Gastrocnemius medialis (tissue), 4 donors: ENCODE data around the gene KIF22. TPM values are rescaled to one million over a fixed set of nuclear protein-coding genes. Genes with fewer than 3 reads are reported as not detected.

Source experiments
- ATAC-seq, 2 donors: fragments of 150-250 bp; one replicate each; pipeline ENCODE4 v1.9.1; 2016
- DNase-seq, 2 donors: peaks; one replicate each; pipeline ENCODE4 v3.0.0-alpha.2; 2019
- H3K27ac ChIP-seq, 4 donors: fragments of 200-600 bp; sonication (generic); 1 replicate in 1 of 4; 2 replicates in 3 of 4; pipeline ENCODE4 v1.5.1; 2016 to 2018; ENCODE audit warnings: mild to moderate bottlenecking in 2 of 4, moderate library complexity in 1 of 4
- H3K27me3 ChIP-seq, 3 donors: fragments of 200-600 bp; sonication (generic) in 2 of 3; 1 replicate in 1 of 3; 2 replicates in 2 of 3; pipeline versions ENCODE4 v1.5.1 to v1.6.0; 2016 to 2019; ENCODE audit warnings: mild to moderate bottlenecking in 1 of 3, moderate library complexity in 1 of 3
- H3K36me3 ChIP-seq, 2 donors: fragments of 200-600 bp; sonication (generic) in 1 of 2; one replicate each; pipeline ENCODE4 v1.5.1; 2017 to 2018
- H3K4me1 ChIP-seq, 2 donors: fragments of 200-600 bp; sonication (generic) in 1 of 2; one replicate each; pipeline ENCODE4 v1.5.1; 2016 to 2017; ENCODE audit warnings: mild to moderate bottlenecking in 2 of 2
- H3K4me3 ChIP-seq, 4 donors: fragments of 200-600 bp; sonication (generic) in 3 of 4; 1 replicate in 1 of 4; 2 replicates in 3 of 4; pipeline ENCODE4 v1.5.1; 2016 to 2019; ENCODE audit warnings: mild to moderate bottlenecking in 2 of 4
- H3K9me3 ChIP-seq, 3 donors: fragments of 200-600 bp; sonication (generic) in 2 of 3; 1 replicate in 1 of 3; 2 replicates in 2 of 3; pipeline ENCODE4 v1.5.1; 2016 to 2019
- POLR2A ChIP-seq, 2 donors: fragments of 450-650 bp; IDR thresholded peaks; one replicate each; pipeline ENCODE4 v1.6.1; 2017; ENCODE audit warnings: antibody characterized with exemption in 2 of 2, mild to moderate bottlenecking in 2 of 2, moderate library complexity in 2 of 2
- in situ Hi-C, 4 donors: fragments of 200-750 bp; cut with MboI; loops; one replicate each; pipeline versions ENCODE4 v1.15.0 to v1.8.0; 2017; ENCODE audit warnings: low sequenced_read_pairs in 4 of 4
- intact Hi-C: fragments of 100-400 bp; cut with DNase I; formaldehyde crosslinking; loops from one replicate; pipeline ENCODE4 v1.15.1; 2023; ENCODE audit warnings: low total_unique reads
- total RNA-seq, 4 donors: library from RNA; depleted of rRNA; stranded (reverse); fragments of >200 nt; gene quantifications; one replicate each; pipeline versions ENCODE4 v1.1.0 to v1.2.3, GENCODE V29; 2016
- TF ChIP-seq, protein P1 (sequence below), 5 experiments: fragments of 450-650 bp in 3 of 5; fragments of 200-600 bp in 2 of 5; sonication (generic) in 2 of 5; IDR thresholded peaks in 4 of 5; conservative IDR thresholded peaks in 1 of 5; 1 replicate in 4 of 5; 2 replicates in 1 of 5; pipeline ENCODE4 v1.5.1; 2016 to 2019; ENCODE audit warnings: antibody characterized with exemption in 5 of 5, mild to moderate bottlenecking in 3 of 5, moderate library complexity in 3 of 5

KIF22 gene
- total RNA-seq, 4 donors from 2014 or later: 9.0 to 13.9 (median 12.8) TPM

DNA sequence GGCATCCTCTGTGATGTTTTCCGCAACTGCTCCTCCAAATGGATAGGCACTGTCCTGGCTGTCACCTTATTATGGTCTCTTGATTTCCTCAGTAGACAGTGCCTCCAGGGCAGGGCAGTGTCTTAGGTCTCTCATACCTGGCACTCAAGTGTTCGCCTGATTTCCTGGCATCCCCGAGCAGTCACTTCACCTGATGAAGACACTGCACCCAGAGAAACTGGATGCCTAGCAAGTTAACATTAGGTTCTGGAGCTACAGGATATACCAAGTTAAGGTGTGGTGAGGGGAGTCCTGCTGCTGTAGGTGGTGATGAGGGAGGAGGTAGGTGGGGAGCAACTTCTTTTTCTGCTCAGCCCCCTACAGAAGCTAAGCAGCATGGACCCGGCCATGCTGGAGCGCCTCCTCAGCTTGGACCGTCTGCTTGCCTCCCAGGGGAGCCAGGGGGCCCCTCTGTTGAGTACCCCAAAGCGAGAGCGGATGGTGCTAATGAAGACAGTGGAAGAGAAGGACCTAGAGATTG, 11.9 kb downstream of the KIF22 start:
- no peak for ATAC-seq
- H3K36me3 ChIP-seq: peaks cover 0 to 19% of the 10 kb centered on the region in 2 donors
- H3K4me3 ChIP-seq: no peak overlapping the region
- DNase-seq: no peak
- H3K27me3 ChIP-seq: no peaks in the 10 kb centered on the region
- peaks cover 10 to 14% of the 10 kb centered on the region in 2 donors for H3K4me1 ChIP-seq
- H3K27ac ChIP-seq: no peak overlapping the region
- in situ Hi-C loops (no loop called here), intact Hi-C loops (loop anchor here (10.0 kb wide), 1 partner anchor 828 kb away; the partner anchor contains the start of gene SPNS1)
- no peaks in the 10 kb centered on the region for H3K9me3 ChIP-seq
- TF ChIP-seq, protein P1, sequence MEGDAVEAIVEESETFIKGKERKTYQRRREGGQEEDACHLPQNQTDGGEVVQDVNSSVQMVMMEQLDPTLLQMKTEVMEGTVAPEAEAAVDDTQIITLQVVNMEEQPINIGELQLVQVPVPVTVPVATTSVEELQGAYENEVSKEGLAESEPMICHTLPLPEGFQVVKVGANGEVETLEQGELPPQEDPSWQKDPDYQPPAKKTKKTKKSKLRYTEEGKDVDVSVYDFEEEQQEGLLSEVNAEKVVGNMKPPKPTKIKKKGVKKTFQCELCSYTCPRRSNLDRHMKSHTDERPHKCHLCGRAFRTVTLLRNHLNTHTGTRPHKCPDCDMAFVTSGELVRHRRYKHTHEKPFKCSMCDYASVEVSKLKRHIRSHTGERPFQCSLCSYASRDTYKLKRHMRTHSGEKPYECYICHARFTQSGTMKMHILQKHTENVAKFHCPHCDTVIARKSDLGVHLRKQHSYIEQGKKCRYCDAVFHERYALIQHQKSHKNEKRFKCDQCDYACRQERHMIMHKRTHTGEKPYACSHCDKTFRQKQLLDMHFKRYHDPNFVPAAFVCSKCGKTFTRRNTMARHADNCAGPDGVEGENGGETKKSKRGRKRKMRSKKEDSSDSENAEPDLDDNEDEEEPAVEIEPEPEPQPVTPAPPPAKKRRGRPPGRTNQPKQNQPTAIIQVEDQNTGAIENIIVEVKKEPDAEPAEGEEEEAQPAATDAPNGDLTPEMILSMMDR (IDR thresholded peaks at IDR 0.05 in 4 of 5, conservative IDR thresholded peaks at IDR 0.05 in 1 of 5): no peak
- no peak for TF ChIP-seq POLR2A (IDR thresholded peaks at IDR 0.05)

DNA sequence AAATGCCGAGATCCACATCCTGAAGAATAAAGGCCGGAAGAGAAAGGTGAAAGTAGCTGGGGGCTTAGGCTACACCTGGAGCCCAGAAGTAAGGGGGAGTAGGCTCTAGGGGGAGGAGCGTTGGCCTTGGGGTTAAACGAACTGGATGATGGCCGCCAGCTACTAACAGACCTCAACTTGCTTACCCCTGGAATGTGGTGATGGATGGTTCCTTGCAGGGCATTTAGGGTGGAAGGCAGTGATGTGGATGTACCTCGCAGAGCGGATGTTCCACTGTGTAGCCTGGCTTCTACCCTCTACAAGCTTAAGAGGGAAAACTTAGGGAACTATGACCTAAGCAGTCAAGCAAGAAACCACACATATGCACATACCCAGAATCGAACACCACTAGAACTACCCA, 13.5 kb downstream of the KIF22 start:
- ATAC-seq (no peak), DNase-seq (no peak)
- intact Hi-C loops: loop anchor here (2.0 to 10.0 kb wide), 2 partner anchors 17 to 829 kb away; partner anchors contain the start of genes MVP and SPNS1
- Histone ChIP-seq H3K27ac (peak overlapping the region; percentile 87 to 99 (median 96)), H3K36me3 (peaks cover 0 to 11% of the 10 kb centered on the region in 2 donors), H3K4me3 (peak overlapping the region in 1 of 4 donors; percentile 91), H3K9me3 (no peaks in the 10 kb centered on the region), H3K4me1 (peaks cover 25 to 28% of the 10 kb centered on the region in 2 donors), H3K27me3 (no peaks in the 10 kb centered on the region)
- in situ Hi-C loops: no loop called here
- TF ChIP-seq POLR2A (IDR thresholded peaks at IDR 0.05): no peak
- TF ChIP-seq, protein P1 (IDR thresholded peaks at IDR 0.05 in 4 of 5, conservative IDR thresholded peaks at IDR 0.05 in 1 of 5): no peak

DNA sequence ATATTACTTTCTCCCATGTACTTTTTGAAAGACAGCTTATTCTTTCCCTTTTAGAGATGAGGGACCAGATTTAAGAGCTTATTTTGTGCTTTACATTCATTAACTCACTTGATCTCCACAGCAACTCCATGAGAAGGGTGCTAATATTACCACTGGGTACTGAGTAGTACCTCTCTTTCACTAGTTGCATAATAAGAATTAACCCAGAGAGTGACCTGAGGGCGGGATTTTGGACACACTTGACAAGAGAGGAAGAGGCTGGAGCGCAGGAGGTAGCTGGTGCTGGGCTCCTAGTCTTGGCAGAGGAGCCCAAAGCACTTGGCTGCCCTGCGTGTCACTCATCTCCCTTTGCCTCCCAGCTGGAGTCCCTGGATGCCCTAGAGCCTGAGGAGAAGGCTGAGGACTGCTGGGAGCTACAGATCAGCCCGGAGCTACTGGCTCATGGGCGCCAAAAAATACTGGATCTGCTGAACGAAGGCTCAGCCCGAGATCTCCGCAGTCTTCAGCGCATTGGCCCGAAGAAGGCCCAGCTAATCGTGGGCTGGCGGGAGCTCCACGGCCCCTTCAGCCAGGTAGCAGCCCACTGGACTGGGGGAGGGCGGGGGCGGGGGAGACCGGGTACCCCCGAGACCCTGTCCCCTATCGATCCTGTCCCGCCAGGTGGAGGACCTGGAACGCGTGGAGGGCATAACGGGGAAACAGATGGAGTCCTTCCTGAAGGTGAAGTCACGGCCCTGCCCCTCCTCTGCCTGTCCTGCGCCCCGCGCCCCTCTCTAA, 14.1 kb downstream of the KIF22 start:
- no peaks in the 10 kb centered on the region for H3K9me3 ChIP-seq
- in situ Hi-C loops (no loop called here), intact Hi-C loops (loop anchor here (1.0 to 10.0 kb wide), 10 partner anchors 12 to 1267 kb away; partner anchors contain the start of genes KCTD13, KIF22, MVP and MYL11)
- peak overlapping the region; percentile 61 to 92 (median 80) for H3K4me3 ChIP-seq
- H3K4me1 ChIP-seq: peaks cover 32 to 35% of the 10 kb centered on the region in 2 donors
- DNase-seq (peak in 1 of 2 donors; percentile 70), ATAC-seq (peak; percentile 10 to 14)
- peaks cover 0 to 11% of the 10 kb centered on the region in 2 donors for H3K36me3 ChIP-seq
- H3K27ac ChIP-seq: peak overlapping the region; percentile 87 to 99 (median 96)
- no peaks in the 10 kb centered on the region for H3K27me3 ChIP-seq
- peak in 1 of 2 donors; percentile 13 for TF ChIP-seq POLR2A (IDR thresholded peaks at IDR 0.05)
- TF ChIP-seq, protein P1 (IDR thresholded peaks at IDR 0.05 in 4 of 5, conservative IDR thresholded peaks at IDR 0.05 in 1 of 5): peak in 1 of 5 experiments; percentile 4

DNA sequence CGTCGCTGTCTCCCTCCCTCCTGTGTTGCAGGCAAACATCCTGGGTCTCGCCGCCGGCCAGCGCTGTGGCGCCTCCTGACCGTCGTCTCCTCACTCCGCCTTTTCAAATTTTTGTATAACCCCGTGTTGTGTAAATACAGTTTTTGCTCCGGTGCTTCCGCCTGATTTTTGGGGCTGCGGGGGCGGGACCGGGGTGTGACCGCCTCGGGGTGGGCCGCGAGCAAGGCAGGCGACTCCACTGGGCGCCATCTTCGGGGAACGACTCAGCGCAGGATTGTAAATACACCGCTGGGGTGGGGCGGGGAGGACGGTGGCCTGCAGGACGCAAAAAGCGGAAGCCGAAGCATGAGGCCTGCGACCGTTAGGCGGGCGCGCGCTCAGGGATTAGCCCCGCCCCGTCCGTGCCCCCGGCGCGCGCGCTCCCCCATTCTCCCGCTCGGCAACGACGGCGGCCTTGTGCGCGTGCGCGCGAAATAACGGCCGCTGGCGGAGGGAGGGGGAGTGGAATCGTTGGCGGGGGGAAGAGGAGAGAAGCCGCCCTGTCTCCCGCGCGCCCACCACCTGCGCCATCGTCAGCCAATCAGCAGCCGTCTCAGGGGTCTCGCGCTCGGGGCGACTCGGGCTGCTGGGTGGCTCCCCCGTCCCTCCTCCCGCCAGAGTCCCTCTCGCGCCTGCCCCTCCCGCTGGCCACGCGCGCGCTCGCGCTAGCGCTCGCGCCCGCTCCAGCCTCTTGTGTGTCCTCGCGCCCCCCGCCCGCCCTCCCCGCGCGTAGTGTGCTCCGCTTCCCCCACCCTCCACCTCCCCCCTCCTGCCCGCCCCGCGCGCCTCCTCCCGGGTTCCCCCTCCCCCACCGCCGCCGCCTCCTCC, 14.9 kb downstream of the KIF22 start:
- H3K36me3 ChIP-seq: peaks cover 0 to 11% of the 10 kb centered on the region in 2 donors
- H3K4me3 ChIP-seq: peak overlapping the region; percentile 61 to 92 (median 80)
- in situ Hi-C loops: no loop called here
- H3K27ac ChIP-seq: peak overlapping the region; percentile 87 to 99 (median 96)
- ATAC-seq (peak; percentile 74 to 75), DNase-seq (peak; percentile 97)
- H3K27me3 ChIP-seq: no peaks in the 10 kb centered on the region
- H3K9me3 ChIP-seq: no peaks in the 10 kb centered on the region
- TF ChIP-seq, protein P1 (IDR thresholded peaks at IDR 0.05 in 4 of 5, conservative IDR thresholded peaks at IDR 0.05 in 1 of 5): peak in 1 of 5 experiments; percentile 39
- peak; percentile 93 to 95 for TF ChIP-seq POLR2A (IDR thresholded peaks at IDR 0.05)
- intact Hi-C loops: loop anchor here (1.0 to 10.0 kb wide), 10 partner anchors 11 to 1268 kb away; partner anchors contain the start of genes KCTD13, KIF22, MVP and MYL11
- H3K4me1 ChIP-seq: peaks cover 40 to 43% of the 10 kb centered on the region in 2 donors
